Activated naive CD8-positive, alpha-beta T cell treated with anti-CD3 and anti-CD28 coated beads, Interleukin-2, amount 10 ng/mL, durations not matched to agents 7 days and 5 days (primary cell): Measurements from ENCODE around the gene TRNAU1AP. TPM values are rescaled to one million over a fixed set of nuclear protein-coding genes. Genes with fewer than 3 reads are reported as not detected.
A peak's percentile ranks its signal among the peaks of the same experiment; 100 is the strongest.
"Not testable (repeated sequence)": the region's sequence is repeated elsewhere in the genome, so short reads cannot be mapped to it uniquely, and the experiment has no call there.

ENCODE experiments used
- ATAC-seq: fragments of 150-1000 bp; cut with Tn5 transposase; one replicate; pipeline ENCODE4 v1.10.0; 2021; ENCODE audit warnings: low read depth, moderate library complexity
- POLR2A ChIA-PET: fragments of 350-600 bp; sonication (Branson Sonifier 250); formaldehyde crosslinking; loops from one replicate; lab custom pipeline; 2021; ENCODE audit warnings: antibody characterized with exemption; lab: Charles Lee
- DNase-seq: peaks from one replicate; pipeline ENCODE4 v3.0.0; 2021
- H3K27ac Mint-ChIP-seq: one replicate; pipeline ENCODE4 v1.8.0; 2022; ENCODE audit warnings: mild to moderate bottlenecking, mixed read lengths
- H3K27me3 Mint-ChIP-seq: one replicate; pipeline ENCODE4 v1.8.0; 2022; ENCODE audit warnings: mild to moderate bottlenecking, moderate library complexity, mixed read lengths
- H3K36me3 Mint-ChIP-seq: one replicate; pipeline ENCODE4 v1.8.0; 2021; ENCODE audit warnings: mild to moderate bottlenecking, mixed read lengths
- H3K4me1 Mint-ChIP-seq: one replicate; pipeline ENCODE4 v1.8.0; 2021; ENCODE audit warnings: mixed read lengths
- H3K4me3 Mint-ChIP-seq: one replicate; pipeline ENCODE4 v1.8.0; 2022; ENCODE audit warnings: mild to moderate bottlenecking, moderate library complexity, mixed read lengths
- H3K9me3 Mint-ChIP-seq: one replicate; pipeline ENCODE4 v1.8.0; 2021; ENCODE audit warnings: mixed read lengths
- total RNA-seq, 2 experiments: library from RNA; stranded (reverse); gene quantifications; one replicate each; pipeline ENCODE4 v1.2.3, GENCODE V29; 2021

Gene TRNAU1AP
- total RNA-seq, 2 experiments from 2014 or later = 54.2 to 58.9 TPM

GRCh38 chr1:28586585-28587391, 33.9 kb downstream of the TRNAU1AP start:
- H3K27ac Mint-ChIP-seq, DNase-seq, H3K36me3 Mint-ChIP-seq, H3K9me3 Mint-ChIP-seq, H3K27me3 Mint-ChIP-seq, H3K4me1 Mint-ChIP-seq, ATAC-seq, H3K4me3 Mint-ChIP-seq: not testable (repeated sequence)
- POLR2A ChIA-PET = interaction anchor here (0.7 to 1.2 kb wide), 2 partner anchors 69 to 105 kb away, joined by 3 to 4 read pairs; no protein-coding TSS in a partner anchor

GRCh38 chr1:28591708-28592320, 38.9 kb downstream of the TRNAU1AP start, which contains the start of gene RAB42:
Gene RAB42 (plus strand): TSS chr1:28592265. CDS start chr1:28592512, 247 bp downstream.
- Mint-ChIP-seq H3K27ac (no peak within 1 kb of the TSS), H3K36me3 (peaks cover 2% of the 10 kb centered on the region), H3K9me3 (no peaks in the 10 kb centered on the region), H3K27me3 (peaks cover 12% of the 10 kb centered on the region), H3K4me3 (peak within 1 kb of the TSS; percentile 78), H3K4me1 (no peaks in the 10 kb centered on the region)
- DNase-seq (no peak), ATAC-seq (no peak)
- POLR2A ChIA-PET = interaction anchor here (1.4 to 2.7 kb wide), 2 partner anchors 10 to 11 kb away, joined by 11 to 18 read pairs; no protein-coding TSS in a partner anchor

- POLR2A ChIA-PET = interaction anchor here (1.4 kb wide), 1 partner anchor 11 kb away, joined by 11 read pairs; no protein-coding TSS in a partner anchor
- Mint-ChIP-seq H3K9me3 (no peaks in the 10 kb centered on the region), H3K27me3 (peaks cover 12% of the 10 kb centered on the region), H3K4me3 (peak overlapping the region; percentile 78), H3K27ac (no peak overlapping the region), H3K4me1 (no peaks in the 10 kb centered on the region), H3K36me3 (peaks cover 2% of the 10 kb centered on the region)
- ATAC-seq (peak; percentile 56), DNase-seq (peak; percentile 36)
Measured at GRCh38 chr1:28592321-28593071, 39.6 kb downstream of the TRNAU1AP start.

GRCh38 chr1:28593988-28594356, 41.1 kb downstream of the TRNAU1AP start:
- POLR2A ChIA-PET, DNase-seq, ATAC-seq: not testable (repeated sequence)

GRCh38 chr1:28594686-28595411, 42.0 kb downstream of the TRNAU1AP start:
- H3K4me1 Mint-ChIP-seq, DNase-seq, H3K4me3 Mint-ChIP-seq, ATAC-seq, H3K36me3 Mint-ChIP-seq, POLR2A ChIA-PET, H3K27ac Mint-ChIP-seq, H3K9me3 Mint-ChIP-seq: not testable (repeated sequence)
- peaks cover 12% of the 10 kb centered on the region for H3K27me3 Mint-ChIP-seq

More at GRCh38 chr1:28593988-28594356, 41.1 kb downstream of the TRNAU1AP start:
- H3K27ac Mint-ChIP-seq, H3K4me1 Mint-ChIP-seq, H3K4me3 Mint-ChIP-seq, H3K9me3 Mint-ChIP-seq, H3K36me3 Mint-ChIP-seq: not testable (repeated sequence)
- peaks cover 12% of the 10 kb centered on the region for H3K27me3 Mint-ChIP-seq

DNA sequence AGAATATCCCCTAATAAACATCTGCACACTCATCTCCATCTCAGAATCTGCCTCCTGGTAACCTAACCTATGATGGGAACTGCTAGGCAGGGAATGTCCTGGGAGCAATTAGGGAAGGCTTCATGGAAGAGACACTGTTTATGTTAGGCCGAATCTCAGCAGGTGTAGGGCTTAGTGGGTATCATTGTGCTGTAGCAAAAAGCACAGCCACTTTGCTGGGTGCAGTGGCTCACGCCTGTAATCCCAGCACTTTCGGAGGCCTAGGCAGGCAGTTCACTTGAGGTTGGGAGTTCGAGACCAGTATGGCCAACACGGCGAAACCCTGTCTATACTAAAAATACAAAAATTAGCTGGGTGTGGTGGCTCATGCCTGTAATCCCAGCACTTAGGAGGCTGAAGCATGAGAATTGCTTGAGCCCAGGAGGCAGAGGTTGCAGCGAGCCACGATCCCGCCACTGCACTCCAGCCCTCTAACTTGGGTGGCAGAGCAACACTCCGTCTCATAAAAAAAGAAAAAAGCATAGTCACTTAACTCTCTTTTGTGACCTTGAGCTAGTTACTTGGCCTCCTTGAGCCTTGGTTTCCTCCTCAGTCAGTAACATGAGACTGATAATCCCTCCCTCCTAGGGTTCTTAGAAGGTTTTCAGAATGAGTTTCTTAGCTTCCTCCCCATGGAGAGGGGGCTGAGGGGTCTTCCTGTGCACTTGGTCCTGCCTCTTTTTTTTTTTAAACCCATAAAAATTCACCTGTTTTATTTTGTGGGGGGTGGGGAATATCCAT, 42.7 kb downstream of the TRNAU1AP start:
- Mint-ChIP-seq H3K4me3 (no peak overlapping the region), H3K4me1 (peaks cover 3% of the 10 kb centered on the region), H3K36me3 (peaks cover 2% of the 10 kb centered on the region), H3K27ac (no peak overlapping the region), H3K27me3 (peaks cover 9% of the 10 kb centered on the region), H3K9me3 (no peaks in the 10 kb centered on the region)
- ATAC-seq (no peak), DNase-seq (no peak)
- POLR2A ChIA-PET = no interaction called here

DNA sequence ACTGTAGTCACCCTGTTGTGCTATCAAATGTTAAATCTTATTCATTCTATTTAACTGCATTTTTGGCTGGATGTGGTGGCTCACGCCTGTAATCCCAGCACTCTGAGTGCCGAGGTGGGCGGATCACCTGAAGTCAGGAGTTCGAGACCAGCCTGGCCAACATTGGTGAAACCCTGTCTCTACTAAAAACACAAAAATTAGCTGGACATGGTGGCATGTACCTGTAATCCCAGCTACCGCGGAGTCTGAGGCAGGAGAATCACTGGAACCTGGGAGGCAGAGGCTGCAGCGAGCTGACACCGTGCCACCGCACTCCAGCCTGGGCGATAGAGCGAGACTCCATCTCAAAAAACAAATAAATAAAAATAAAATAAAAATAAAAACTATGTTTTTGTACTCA, 43.4 kb downstream of the TRNAU1AP start:
- H3K9me3 Mint-ChIP-seq, H3K4me3 Mint-ChIP-seq, H3K27me3 Mint-ChIP-seq, H3K36me3 Mint-ChIP-seq, H3K27ac Mint-ChIP-seq, DNase-seq, ATAC-seq, H3K4me1 Mint-ChIP-seq: not testable (repeated sequence)
- POLR2A ChIA-PET = interaction anchor here (1.5 kb wide), 1 partner anchor 15 kb away, joined by 8 read pairs; no protein-coding TSS in a partner anchor

- no peak for DNase-seq
Measured at GRCh38 chr1:28601696-28602095, 48.8 kb downstream of the TRNAU1AP start.

GRCh38 chr1:28602536-28603439, 49.9 kb downstream of the TRNAU1AP start:
- H3K27me3 Mint-ChIP-seq = no peaks in the 10 kb centered on the region
- no peak overlapping the region for H3K4me3 Mint-ChIP-seq
- H3K9me3 Mint-ChIP-seq = no peaks in the 10 kb centered on the region
- H3K4me1 Mint-ChIP-seq = peaks cover 8% of the 10 kb centered on the region
- POLR2A ChIA-PET = interaction anchor here (0.7 to 1.4 kb wide), 4 partner anchors 21 to 86 kb away, joined by 3 to 4 read pairs (median 3); partner anchors contain the start of gene TAF12
- ATAC-seq = no peak
- no peak overlapping the region for H3K27ac Mint-ChIP-seq
- peaks cover 6% of the 10 kb centered on the region for H3K36me3 Mint-ChIP-seq
- no peak for DNase-seq

More at GRCh38 chr1:28601696-28602095, 48.8 kb downstream of the TRNAU1AP start:
- Mint-ChIP-seq H3K36me3 (peaks cover 6% of the 10 kb centered on the region), H3K9me3 (no peaks in the 10 kb centered on the region), H3K27me3 (no peaks in the 10 kb centered on the region), H3K4me3 (no peak overlapping the region), H3K27ac (no peak overlapping the region), H3K4me1 (peaks cover 8% of the 10 kb centered on the region)
- POLR2A ChIA-PET = interaction anchor here (1.0 kb wide), 1 partner anchor 41 kb away, joined by 3 read pairs; the partner anchor contains the start of gene TAF12
- no peak for ATAC-seq

- Mint-ChIP-seq H3K4me3 (no peak overlapping the region), H3K36me3 (peaks cover 6% of the 10 kb centered on the region), H3K27me3 (no peaks in the 10 kb centered on the region), H3K4me1 (peaks cover 4% of the 10 kb centered on the region), H3K9me3 (no peaks in the 10 kb centered on the region), H3K27ac (no peak overlapping the region)
- DNase-seq (no peak), ATAC-seq (no peak)
- POLR2A ChIA-PET = no interaction called here
Measured at GRCh38 chr1:28604411-28604810, 51.5 kb downstream of the TRNAU1AP start.

DNA sequence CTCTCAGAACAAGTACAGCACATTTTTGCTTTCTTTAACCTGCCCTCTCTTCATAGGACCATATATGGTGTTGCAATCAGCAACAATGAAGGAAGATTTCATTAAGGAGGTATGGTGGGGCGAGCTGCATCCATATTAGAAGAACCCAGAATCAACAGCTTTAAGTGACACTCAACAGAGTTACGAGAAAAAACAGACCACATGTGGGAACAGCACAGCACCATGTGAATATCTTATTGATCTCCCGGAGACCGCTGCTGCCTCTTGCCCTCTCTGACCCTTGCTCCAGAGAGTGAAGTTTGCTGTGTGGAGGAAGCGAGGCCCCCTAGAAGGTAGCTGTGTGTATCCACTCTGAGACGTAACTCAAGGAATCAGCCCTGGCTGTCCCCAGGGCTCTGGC, 52.1 kb downstream of the TRNAU1AP start:
- no peak for ATAC-seq
- no peaks in the 10 kb centered on the region for H3K9me3 Mint-ChIP-seq
- DNase-seq = no peak
- H3K27ac Mint-ChIP-seq = no peak overlapping the region
- H3K27me3 Mint-ChIP-seq = no peaks in the 10 kb centered on the region
- no peak overlapping the region for H3K4me3 Mint-ChIP-seq
- peaks cover 6% of the 10 kb centered on the region for H3K36me3 Mint-ChIP-seq
- peaks cover 4% of the 10 kb centered on the region for H3K4me1 Mint-ChIP-seq
- POLR2A ChIA-PET = no interaction called here
